Calu3 (cell line): ENCODE data around the gene ESRRG. TPM values are rescaled to one million over a fixed set of nuclear protein-coding genes. Genes with fewer than 3 reads are reported as not detected.

Source experiments
- BruUV-seq: library from RNA; stranded (reverse); fragments of 400-500 nt; replicated peaks from 2 replicates; lab custom pipeline; 2021; lab: Mats Ljungman, UMichigan
- CTCF ChIA-PET: fragments of 300-600 bp; sonication (Branson Sonifier 250); formaldehyde crosslinking; loops from one replicate; lab custom pipeline; 2022; ENCODE audit warnings: antibody characterized with exemption; lab: Charles Lee
- DNase-seq: peaks from one replicate; pipeline ENCODE4 v3.0.0; 2022
- H3K27ac Mint-ChIP-seq: one replicate; pipeline ENCODE4 v1.8.0; 2022; ENCODE audit warnings: mixed read lengths; ENCODE audit not compliant: unreplicated experiment
- H3K27me3 Mint-ChIP-seq: one replicate; pipeline ENCODE4 v1.8.0; 2022; ENCODE audit warnings: mixed read lengths; ENCODE audit not compliant: unreplicated experiment
- H3K36me3 Mint-ChIP-seq: one replicate; pipeline ENCODE4 v1.8.0; 2022; ENCODE audit warnings: mild to moderate bottlenecking, moderate library complexity, mixed read lengths; ENCODE audit not compliant: insufficient read depth, unreplicated experiment
- H3K4me1 Mint-ChIP-seq: one replicate; pipeline ENCODE4 v1.8.0; 2022; ENCODE audit warnings: mild to moderate bottlenecking, low read depth, mixed read lengths; ENCODE audit not compliant: unreplicated experiment
- H3K4me3 Mint-ChIP-seq: one replicate; pipeline ENCODE4 v1.8.0; 2022; ENCODE audit warnings: mild to moderate bottlenecking, low read depth, moderate library complexity, mixed read lengths; ENCODE audit not compliant: unreplicated experiment
- H3K9me3 Mint-ChIP-seq: one replicate; pipeline ENCODE4 v1.8.0; 2022; ENCODE audit warnings: low read depth, mixed read lengths; ENCODE audit not compliant: unreplicated experiment
- CTCF ChIP-seq: fragments of 200-600 bp; IDR thresholded peaks from one replicate; pipeline ENCODE4 v1.8.0; 2022; ENCODE audit warnings: antibody characterized with exemption; ENCODE audit not compliant: unreplicated experiment
- intact Hi-C: fragments of 100-400 bp; cut with micrococcal nuclease; formaldehyde crosslinking; loops from one replicate; pipeline ENCODE4 v1.10.0; 2022; ENCODE audit not compliant: unreplicated experiment
- total RNA-seq: library from RNA; stranded (reverse); gene quantifications from 2 replicates; pipeline ENCODE4 v1.2.3, GENCODE V29; 2022

ESRRG gene
- total RNA-seq, 1 experiment from 2014 or later: 1.3 TPM

- H3K27me3 Mint-ChIP-seq: no peaks in the 10 kb centered on the region
- TF ChIP-seq CTCF: no peak
- no peak overlapping the region for H3K4me3 Mint-ChIP-seq
- no peak overlapping the region for H3K27ac Mint-ChIP-seq
- H3K4me1 Mint-ChIP-seq: no peaks in the 10 kb centered on the region
- H3K36me3 Mint-ChIP-seq: no peaks in the 10 kb centered on the region
- CTCF ChIA-PET: no interaction called here
- no peak for DNase-seq
- BruUV-seq: no TSS peak
- H3K9me3 Mint-ChIP-seq: no peaks in the 10 kb centered on the region
- intact Hi-C loops: no loop called here
Measured at GRCh38 chr1:216700779-216701178, 22.4 kb downstream of the ESRRG start.

- intact Hi-C loops: no loop called here
- no TSS peak for BruUV-seq
- H3K27ac Mint-ChIP-seq: no peak overlapping the region
- H3K4me3 Mint-ChIP-seq: no peak overlapping the region
- no peak for TF ChIP-seq CTCF
- no peaks in the 10 kb centered on the region for H3K27me3 Mint-ChIP-seq
- no peak for DNase-seq
- no peaks in the 10 kb centered on the region for H3K4me1 Mint-ChIP-seq
- CTCF ChIA-PET: no interaction called here
- no peaks in the 10 kb centered on the region for H3K36me3 Mint-ChIP-seq
- no peaks in the 10 kb centered on the region for H3K9me3 Mint-ChIP-seq
Measured at GRCh38 chr1:216691710-216692109, 31.5 kb downstream of the ESRRG start.

- Mint-ChIP-seq H3K27me3 (no peaks in the 10 kb centered on the region), H3K4me3 (no peak overlapping the region), H3K36me3 (no peaks in the 10 kb centered on the region), H3K27ac (no peak overlapping the region), H3K4me1 (no peaks in the 10 kb centered on the region), H3K9me3 (no peaks in the 10 kb centered on the region)
- no TSS peak for BruUV-seq
- no peak for TF ChIP-seq CTCF
- no peak for DNase-seq
- CTCF ChIA-PET: no interaction called here
- intact Hi-C loops: no loop called here
Measured at GRCh38 chr1:216690603-216691002, 32.6 kb downstream of the ESRRG start.

GRCh38 chr1:216688127-216688657, 35.0 kb downstream of the ESRRG start:
- no peaks in the 10 kb centered on the region for H3K9me3 Mint-ChIP-seq
- no peak overlapping the region for H3K27ac Mint-ChIP-seq
- no peaks in the 10 kb centered on the region for H3K27me3 Mint-ChIP-seq
- no peaks in the 10 kb centered on the region for H3K36me3 Mint-ChIP-seq
- H3K4me3 Mint-ChIP-seq: no peak overlapping the region
- BruUV-seq: no TSS peak
- H3K4me1 Mint-ChIP-seq: no peaks in the 10 kb centered on the region
- intact Hi-C loops: no loop called here
- DNase-seq: no peak
- TF ChIP-seq CTCF: no peak
- CTCF ChIA-PET: no interaction called here
